Stimulated activated memory B cell treated with anti-CD40 and anti-IgM and Interleukin-4, amounts not matched to agents 10 μg/mL and 1 μg/mL and 100 μg/mL, for 72 hours (primary cell): ENCODE data around the gene PNCK.
"Not testable (repeated sequence)": the region's sequence is repeated elsewhere in the genome, so short reads cannot be mapped to it uniquely, and the experiment has no call there.

Source experiments
- ATAC-seq: fragments of 150-1000 bp; cut with Tn5 transposase; 2 replicates; pipeline ENCODE4 v1.10.0; 2021
- H3K27ac Mint-ChIP-seq: one replicate; pipeline ENCODE4 v1.8.0; 2022; ENCODE audit warnings: mild to moderate bottlenecking, mixed read lengths
- H3K27me3 Mint-ChIP-seq: one replicate; pipeline ENCODE4 v1.8.0; 2022; ENCODE audit warnings: mixed read lengths
- H3K36me3 Mint-ChIP-seq: one replicate; pipeline ENCODE4 v1.8.0; 2022; ENCODE audit warnings: mixed read lengths
- H3K4me1 Mint-ChIP-seq: one replicate; pipeline ENCODE4 v1.8.0; 2022; ENCODE audit warnings: mixed read lengths
- H3K4me3 Mint-ChIP-seq: one replicate; pipeline ENCODE4 v1.8.0; 2022; ENCODE audit warnings: mild to moderate bottlenecking, moderate library complexity, mixed read lengths
- H3K9me3 Mint-ChIP-seq: one replicate; pipeline ENCODE4 v1.8.0; 2022; ENCODE audit warnings: mixed read lengths

PNCK gene

DNA sequence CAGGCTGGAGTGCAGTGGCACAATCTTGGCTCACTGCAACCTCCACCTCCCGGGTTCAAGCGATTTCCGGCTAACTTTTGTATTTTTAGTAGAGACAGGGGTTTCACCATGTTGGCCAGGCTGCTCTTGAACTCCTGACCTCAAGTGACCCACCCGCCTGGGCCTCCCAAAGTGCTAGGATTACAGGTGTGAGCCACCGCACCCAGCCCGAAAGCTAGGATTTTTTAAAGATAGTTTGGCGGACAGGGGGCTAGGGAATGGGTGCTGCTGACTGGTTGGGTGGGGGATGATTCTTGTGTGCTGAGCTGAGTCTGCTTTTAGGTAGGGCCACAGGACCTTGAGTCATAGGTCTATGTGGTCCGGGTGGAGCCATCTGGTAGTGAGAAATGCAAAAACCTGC, 9.9 kb upstream of the PNCK start:
- not testable (repeated sequence) for H3K27ac Mint-ChIP-seq, H3K9me3 Mint-ChIP-seq, H3K27me3 Mint-ChIP-seq, ATAC-seq, H3K36me3 Mint-ChIP-seq, H3K4me3 Mint-ChIP-seq, H3K4me1 Mint-ChIP-seq

DNA sequence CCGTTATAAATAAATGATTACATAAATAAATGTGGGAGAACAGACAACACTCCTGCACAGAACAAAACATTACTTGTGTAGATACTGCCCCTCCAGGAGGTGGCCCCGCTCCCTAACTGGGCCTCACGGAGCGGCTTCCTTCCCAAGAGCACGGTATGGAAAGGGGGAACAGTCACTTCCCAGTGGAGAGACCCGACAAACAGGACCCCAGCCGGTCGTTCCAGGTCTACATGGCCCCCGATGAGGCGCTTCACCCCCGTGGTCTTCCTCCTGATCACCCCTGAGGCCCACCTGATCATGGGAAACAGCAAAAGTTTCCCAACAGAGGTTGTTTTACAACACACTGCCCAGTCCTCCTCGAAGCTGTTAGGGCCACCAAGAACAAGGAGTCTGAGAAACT, 7.6 kb upstream of the PNCK start:
- H3K27me3 Mint-ChIP-seq: no peaks in the 10 kb centered on the region
- H3K4me1 Mint-ChIP-seq: no peaks in the 10 kb centered on the region
- no peaks in the 10 kb centered on the region for H3K36me3 Mint-ChIP-seq
- no peak overlapping the region for H3K27ac Mint-ChIP-seq
- H3K9me3 Mint-ChIP-seq: no peaks in the 10 kb centered on the region
- no peak overlapping the region for H3K4me3 Mint-ChIP-seq
- ATAC-seq: no peak

DNA sequence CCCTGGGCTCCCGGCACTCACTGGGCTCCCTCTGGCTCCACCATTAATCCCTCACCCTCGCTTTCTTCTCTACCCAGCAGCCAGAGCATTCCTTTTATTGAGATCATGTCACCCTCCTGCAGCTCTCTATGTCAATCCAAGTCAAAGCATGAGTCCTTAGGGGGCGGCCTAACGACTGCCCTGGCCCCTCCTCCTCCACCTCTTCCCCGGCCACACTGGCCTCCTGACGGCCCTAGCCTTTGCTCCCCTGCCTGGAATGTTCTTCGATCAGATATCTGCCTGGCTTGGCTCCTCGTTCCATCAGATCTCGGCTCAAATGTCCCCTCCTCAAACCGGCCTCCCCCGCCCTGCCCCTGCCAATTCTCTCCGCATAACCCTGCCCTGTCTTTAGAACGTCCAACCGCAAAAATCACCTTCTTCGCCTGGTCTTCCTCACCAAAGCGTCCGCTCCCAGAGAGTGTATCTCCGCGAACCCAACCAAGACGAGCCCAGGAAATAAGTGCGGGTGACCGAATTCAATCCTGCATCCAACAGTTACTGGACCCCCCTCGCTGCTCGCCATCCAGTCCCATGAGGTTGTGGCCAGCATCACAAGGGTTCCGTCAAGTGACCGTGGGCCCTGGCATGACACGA, 722 bp upstream of the PNCK start:
- H3K4me3 Mint-ChIP-seq: peak overlapping the region; percentile 30
- H3K27ac Mint-ChIP-seq: no peak overlapping the region
- no peaks in the 10 kb centered on the region for H3K9me3 Mint-ChIP-seq
- H3K27me3 Mint-ChIP-seq: peaks cover 40% of the 10 kb centered on the region
- H3K4me1 Mint-ChIP-seq: peaks cover 8% of the 10 kb centered on the region
- no peaks in the 10 kb centered on the region for H3K36me3 Mint-ChIP-seq
- ATAC-seq: no peak

DNA sequence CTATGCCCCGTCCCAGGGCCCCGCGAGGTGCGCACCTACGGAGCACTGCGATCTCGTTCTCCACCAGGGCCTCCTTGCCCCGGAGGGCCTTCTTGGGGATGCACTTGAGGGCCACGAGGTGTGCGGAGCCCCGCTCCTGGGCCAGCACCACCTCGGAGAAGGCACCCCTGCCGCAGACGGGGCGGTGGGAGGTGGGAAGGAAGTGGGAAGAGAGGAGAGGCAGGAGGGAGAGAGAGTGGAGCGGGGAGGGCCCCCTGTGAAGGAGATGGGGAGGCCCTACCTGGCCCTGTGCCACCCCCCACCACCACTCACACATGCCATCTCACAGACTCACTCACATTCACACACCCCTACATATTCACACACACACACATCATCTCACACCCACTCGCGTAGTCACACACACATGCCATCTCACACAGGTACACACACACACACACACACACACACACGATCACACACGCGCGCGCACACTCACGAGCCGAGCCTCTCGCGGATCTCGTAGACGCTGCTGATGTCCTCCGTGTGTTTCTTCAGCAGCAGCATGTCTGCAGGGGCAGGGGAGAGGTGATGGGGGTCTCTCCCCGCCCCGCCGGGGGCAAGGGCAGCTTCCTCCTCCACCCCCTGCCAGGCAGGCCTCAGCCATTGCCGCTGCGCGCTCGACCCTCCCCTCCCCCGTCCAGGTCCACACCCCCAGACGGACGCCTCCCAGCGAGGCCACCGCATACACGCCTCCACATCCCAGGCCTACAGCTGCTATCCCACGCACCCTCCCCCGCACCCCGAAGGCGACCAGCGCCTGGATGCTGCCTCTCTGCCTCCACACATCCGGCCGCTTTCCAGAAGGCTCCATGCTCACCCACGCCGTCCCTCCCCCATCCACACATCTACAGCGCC, 834 bp downstream of the PNCK start:
- no peaks in the 10 kb centered on the region for H3K9me3 Mint-ChIP-seq
- peaks cover 46% of the 10 kb centered on the region for H3K27me3 Mint-ChIP-seq
- ATAC-seq: no peak
- H3K27ac Mint-ChIP-seq: no peak overlapping the region
- H3K4me1 Mint-ChIP-seq: peaks cover 13% of the 10 kb centered on the region
- H3K4me3 Mint-ChIP-seq: peak overlapping the region; percentile 24
- H3K36me3 Mint-ChIP-seq: no peaks in the 10 kb centered on the region

DNA sequence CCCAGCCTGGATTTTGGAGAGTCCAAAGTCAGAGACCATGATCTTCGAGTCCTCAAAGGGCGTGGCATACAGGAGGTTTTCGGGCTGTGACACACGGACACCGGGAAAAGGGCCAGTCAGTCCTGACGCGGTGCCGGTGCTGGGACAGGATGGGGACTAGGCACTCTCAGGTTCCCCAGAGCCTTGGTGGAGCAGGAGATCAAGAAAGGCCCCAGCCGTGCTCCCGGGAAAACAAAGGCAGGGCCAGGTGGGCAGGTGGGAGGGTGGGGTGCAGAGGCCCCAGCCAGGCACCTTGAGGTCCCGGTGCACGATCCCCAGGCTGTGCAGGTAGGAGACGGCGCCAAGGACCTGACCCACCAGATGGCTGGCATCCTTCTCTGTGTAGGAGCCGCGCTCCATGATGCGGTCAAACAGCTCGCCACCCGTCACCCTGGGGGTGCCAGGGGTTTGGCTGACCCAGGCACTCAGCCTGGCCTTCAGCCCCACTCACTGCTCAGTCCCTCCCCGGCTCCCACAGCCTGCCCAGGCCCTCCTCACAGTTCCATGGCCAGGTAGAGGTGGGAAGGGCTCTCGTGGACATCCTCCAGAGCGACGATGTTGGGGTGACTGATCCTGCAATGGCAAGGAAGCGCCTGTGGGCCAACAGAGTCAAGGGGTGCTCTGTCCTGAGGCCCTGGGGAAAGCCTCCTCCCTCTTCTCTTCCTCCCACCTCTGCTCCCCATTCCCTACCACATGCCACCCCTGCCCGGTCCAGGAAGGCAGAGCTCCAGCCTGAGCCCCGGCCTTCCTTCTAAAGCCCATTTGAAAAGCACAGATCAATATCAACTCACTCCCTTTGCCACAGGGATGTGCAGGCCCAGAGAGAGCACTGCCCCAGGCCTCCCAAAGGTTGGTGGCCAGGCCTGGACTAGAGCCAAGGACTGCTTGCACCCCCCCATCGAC, 1.8 kb downstream of the PNCK start:
- H3K27ac Mint-ChIP-seq: no peak overlapping the region
- H3K36me3 Mint-ChIP-seq: no peaks in the 10 kb centered on the region
- H3K4me1 Mint-ChIP-seq: peaks cover 16% of the 10 kb centered on the region
- no peak for ATAC-seq
- no peaks in the 10 kb centered on the region for H3K9me3 Mint-ChIP-seq
- peaks cover 53% of the 10 kb centered on the region for H3K27me3 Mint-ChIP-seq
- no peak overlapping the region for H3K4me3 Mint-ChIP-seq

DNA sequence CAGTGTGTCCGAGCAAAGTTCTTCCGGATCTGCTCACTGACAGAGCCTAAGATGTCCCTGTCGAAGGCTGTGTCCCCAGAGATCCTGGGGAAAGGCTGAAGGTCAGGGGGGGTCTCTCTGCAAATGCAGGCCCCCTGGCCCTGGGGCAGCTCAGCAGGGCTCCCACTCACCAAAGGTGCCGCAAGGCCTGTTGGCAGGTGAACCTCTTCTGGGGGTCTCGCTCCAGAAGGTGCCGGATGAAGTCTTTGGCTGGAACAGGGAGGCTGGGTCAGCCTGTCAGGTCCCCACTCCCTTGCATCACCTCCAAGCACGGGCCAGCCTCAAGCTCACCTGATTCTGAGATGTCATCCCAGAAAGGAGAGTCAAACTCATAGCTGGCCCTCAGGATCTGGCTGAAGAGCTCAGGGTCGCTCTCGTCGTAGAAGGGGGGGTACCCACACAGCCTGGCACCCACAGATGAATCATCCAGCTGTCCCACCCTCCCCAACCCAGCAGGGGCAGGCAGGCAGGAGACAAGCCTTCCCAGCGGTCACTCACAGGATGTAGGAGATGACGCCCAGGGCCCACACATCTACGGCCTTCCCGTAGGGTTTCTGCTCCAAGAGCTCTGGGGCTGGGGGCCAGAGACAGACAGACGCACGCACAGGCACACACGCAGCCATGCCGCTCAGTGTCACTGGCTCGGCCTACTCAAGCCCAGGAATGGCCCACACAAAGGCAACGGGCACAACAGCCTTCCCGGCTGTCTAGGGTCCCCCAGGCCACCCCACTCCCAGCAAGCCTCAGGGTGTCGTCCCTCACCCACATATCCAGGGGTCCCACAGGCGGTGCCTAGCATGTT, 2.6 kb downstream of the PNCK start:
- Mint-ChIP-seq H3K27me3 (peaks cover 57% of the 10 kb centered on the region), H3K36me3 (no peaks in the 10 kb centered on the region), H3K4me1 (peaks cover 16% of the 10 kb centered on the region), H3K4me3 (no peak overlapping the region), H3K27ac (no peak overlapping the region), H3K9me3 (no peaks in the 10 kb centered on the region)
- ATAC-seq: no peak

DNA sequence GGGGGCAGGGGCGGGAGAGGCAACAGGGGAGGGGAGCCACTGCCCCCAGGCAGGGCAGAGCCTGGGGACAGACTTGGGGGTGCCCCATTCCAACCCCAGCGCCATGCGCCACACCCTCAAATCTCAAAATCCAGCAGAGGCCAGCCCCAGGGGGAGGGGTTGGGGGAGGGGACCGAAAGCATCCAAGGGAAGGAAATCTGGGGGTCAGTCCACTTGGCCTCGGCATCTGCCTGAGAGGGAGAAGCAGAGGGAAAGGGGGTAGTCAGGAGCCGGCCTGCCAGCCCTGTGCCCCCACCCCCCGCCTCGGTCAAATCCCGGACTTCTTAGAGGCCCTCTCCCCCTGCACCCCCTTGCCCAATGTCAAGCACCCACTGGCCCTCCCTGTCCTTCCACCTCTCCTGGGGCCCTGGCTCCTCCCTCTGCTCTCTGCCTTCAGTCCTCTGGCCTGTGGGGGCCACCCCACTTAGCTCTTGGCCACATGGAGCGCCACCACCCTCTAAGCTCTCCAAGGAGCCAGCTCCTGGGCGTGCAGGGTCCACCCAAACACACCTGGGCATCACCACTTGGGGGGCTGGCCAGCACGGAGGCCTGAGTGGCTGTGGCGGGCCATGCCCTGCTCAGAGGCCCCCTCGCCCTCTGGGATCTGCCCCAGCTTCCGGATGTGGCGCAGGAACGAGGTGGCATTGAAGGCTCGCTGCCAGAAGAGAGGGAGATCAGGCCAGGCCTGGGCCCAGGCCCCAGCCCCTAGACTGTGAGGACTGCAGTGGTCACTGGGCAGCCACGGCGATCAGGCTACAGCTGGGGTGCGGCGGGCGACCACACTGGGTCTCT, 3.5 kb downstream of the PNCK start:
- ATAC-seq: no peak
- peaks cover 61% of the 10 kb centered on the region for H3K27me3 Mint-ChIP-seq
- H3K9me3 Mint-ChIP-seq: no peaks in the 10 kb centered on the region
- no peak overlapping the region for H3K27ac Mint-ChIP-seq
- peaks cover 16% of the 10 kb centered on the region for H3K4me1 Mint-ChIP-seq
- H3K36me3 Mint-ChIP-seq: no peaks in the 10 kb centered on the region
- H3K4me3 Mint-ChIP-seq: no peak overlapping the region

DNA sequence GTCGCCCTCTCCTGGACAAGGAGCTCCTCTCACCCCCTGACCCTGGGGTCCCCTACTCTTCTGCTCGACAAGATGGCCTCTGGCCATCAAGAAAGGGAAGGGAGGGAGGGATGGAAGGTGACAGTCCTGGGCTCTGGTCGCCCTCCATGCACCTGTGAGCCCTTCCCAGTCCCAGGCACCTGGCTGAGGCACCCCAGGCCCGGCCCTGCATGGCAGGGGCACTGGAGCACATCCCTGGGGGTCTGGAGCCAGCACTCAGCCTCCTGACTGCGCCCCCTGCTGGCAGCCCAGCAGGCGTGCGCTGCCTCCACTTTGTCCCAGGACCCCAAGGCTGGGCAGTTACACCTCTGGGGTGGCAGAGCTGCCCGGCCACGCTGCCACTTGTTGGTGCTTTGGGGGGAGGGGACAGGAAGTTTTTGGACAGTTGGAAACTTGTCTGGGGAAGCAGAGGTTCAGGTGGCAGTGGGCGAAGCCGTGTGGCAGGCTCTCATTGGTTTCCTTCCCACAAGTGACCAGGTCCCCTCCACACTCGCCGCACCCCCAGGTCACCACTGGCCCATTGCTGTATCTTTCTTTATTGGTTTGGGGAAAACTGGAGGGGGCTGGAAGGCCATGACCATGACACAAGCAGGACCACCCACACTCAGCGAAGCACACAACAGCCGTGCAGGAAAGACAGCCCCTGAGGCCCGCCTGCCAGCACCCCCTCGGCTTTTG, 4.3 kb downstream of the PNCK start:
- Mint-ChIP-seq H3K27ac (no peak overlapping the region), H3K4me1 (peaks cover 16% of the 10 kb centered on the region), H3K4me3 (no peak overlapping the region), H3K36me3 (no peaks in the 10 kb centered on the region), H3K9me3 (no peaks in the 10 kb centered on the region), H3K27me3 (peaks cover 53% of the 10 kb centered on the region)
- ATAC-seq: no peak

DNA sequence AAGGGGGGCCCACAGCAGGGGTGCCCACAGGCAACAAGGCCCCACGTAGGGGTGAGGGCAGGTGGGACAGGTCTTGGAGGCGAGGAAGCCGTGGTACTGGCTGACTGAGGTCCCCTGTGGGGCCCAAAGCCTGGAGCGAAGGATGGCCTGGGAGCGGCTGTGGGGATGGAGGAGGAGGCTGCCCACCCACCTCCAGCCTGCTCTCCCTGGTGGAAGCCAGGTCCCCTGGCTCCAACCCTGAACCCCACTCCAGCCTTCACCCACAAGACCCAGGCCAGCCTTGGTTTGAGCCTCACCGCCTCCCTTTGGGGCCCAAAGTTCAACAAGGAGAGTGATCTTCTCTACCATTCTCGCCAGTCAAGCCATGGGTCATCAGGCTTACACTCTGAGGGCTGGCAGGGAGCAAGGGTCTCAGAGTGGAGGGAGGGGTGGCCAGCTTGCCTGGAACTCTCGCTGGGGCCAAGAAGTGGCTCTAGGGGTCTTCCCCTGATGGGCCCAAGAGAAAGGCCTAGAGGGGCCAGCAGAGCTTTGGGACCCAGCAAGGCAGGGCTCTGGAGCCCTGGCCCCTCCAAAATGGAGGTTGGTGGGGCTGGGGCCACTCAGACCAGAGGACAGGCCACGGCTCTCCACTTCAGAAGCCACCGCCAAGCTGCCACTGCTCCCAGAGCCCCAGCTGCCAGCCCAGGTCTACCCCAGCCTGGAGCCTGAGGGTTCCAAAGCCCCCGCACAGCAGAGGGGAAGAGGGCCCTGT, 5.0 kb downstream of the PNCK start:
- H3K36me3 Mint-ChIP-seq: no peaks in the 10 kb centered on the region
- H3K4me3 Mint-ChIP-seq: no peak overlapping the region
- H3K4me1 Mint-ChIP-seq: peaks cover 16% of the 10 kb centered on the region
- peaks cover 47% of the 10 kb centered on the region for H3K27me3 Mint-ChIP-seq
- no peak overlapping the region for H3K27ac Mint-ChIP-seq
- ATAC-seq: no peak
- no peaks in the 10 kb centered on the region for H3K9me3 Mint-ChIP-seq

DNA sequence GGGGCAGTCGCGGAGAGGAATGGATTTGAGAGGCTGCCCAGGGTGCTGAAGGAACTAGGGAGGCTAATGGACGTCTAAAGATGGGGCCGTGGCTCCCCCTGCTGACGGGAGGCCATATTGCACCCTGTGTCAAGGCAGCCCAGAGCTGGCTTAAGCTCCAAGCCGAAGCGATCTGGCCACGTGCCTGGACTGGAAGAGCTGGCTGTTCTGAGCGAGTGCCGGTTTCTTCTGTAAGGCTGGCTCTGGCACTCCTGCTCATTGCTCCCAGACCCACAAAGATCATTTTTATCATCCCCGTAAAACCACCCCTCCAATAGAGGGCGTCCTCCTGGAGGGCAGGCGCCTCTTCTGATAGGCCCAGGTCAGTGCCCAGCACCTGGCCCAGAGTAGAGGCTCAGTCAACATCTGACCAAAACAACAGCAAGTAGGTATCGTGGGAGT, 5.6 kb downstream of the PNCK start:
- Mint-ChIP-seq H3K9me3 (no peaks in the 10 kb centered on the region), H3K36me3 (no peaks in the 10 kb centered on the region), H3K27me3 (peaks cover 45% of the 10 kb centered on the region), H3K4me3 (peak overlapping the region; percentile 69), H3K27ac (peak overlapping the region; percentile 8), H3K4me1 (peaks cover 14% of the 10 kb centered on the region)
- ATAC-seq: peak; percentile 76

DNA sequence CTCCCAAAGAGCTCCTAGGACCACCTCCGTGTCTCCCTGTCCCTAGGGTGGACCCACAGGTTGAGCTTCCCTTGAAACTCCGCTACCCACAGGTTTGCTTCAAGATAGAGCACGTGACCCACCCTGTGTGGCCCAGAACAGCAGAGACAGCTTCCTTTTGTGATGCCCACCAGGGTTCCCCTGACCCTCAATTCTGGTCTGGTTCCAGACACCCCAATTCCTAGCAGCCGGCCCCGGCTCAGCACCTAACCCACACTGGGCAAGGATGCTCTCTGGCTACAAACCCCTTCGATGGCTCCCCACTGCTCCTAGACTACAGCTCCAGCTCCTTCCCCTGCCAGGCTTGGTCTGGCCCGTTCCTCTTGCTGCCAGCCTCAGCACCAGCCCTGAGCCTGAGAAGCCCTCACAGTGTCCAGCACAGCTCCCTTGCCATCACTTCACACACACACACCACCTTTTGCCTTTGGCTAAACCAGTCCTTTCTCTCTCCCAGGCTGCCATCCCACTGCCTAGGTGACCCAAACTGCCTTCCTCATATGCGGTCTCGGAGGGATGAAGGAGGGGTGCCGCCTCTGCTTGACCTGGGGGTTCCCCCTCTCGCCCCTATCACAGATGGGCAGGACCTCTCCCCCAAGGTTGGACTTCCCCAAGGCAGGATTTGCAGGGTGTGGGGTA, 6.2 kb downstream of the PNCK start:
- no peak for ATAC-seq

DNA sequence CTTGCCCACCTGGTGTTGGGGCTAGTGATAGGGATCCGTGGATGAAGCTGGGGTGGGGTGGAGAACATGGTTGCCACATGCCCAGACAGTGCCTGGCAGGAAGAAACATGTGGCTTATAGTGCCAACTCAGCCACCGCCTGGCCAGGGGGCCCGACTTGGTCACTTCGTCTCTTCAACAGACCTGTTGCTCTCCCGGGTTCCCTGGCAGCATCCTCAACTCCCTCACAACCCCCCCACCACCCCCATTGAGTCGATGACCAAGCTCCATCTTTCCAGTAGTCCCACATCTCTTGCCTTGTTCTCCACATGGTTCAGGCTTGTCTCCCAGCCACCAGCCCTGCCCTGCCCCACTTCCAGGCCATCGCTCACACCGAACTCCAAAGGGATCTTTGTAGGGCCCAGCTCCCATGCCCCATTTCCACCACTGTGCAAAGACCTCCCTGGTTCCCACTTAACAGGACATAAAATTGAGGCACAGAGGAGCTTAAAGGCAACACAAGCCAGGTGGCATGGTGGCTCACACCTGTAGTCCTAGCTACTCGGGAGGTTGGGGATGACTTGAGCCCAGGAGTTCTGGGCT, 7.8 kb downstream of the PNCK start:
- H3K36me3 Mint-ChIP-seq: no peaks in the 10 kb centered on the region
- no peak overlapping the region for H3K27ac Mint-ChIP-seq
- H3K9me3 Mint-ChIP-seq: no peaks in the 10 kb centered on the region
- peaks cover 29% of the 10 kb centered on the region for H3K27me3 Mint-ChIP-seq
- peaks cover 9% of the 10 kb centered on the region for H3K4me1 Mint-ChIP-seq
- no peak overlapping the region for H3K4me3 Mint-ChIP-seq
- ATAC-seq: no peak

More for the DNA sequence above, 6.2 kb downstream of the PNCK start:
- peaks cover 39% of the 10 kb centered on the region for H3K27me3 Mint-ChIP-seq
- H3K36me3 Mint-ChIP-seq: no peaks in the 10 kb centered on the region
- H3K9me3 Mint-ChIP-seq: no peaks in the 10 kb centered on the region
- H3K27ac Mint-ChIP-seq: peak overlapping the region; percentile 8
- H3K4me3 Mint-ChIP-seq: peak overlapping the region; percentile 69
- peaks cover 9% of the 10 kb centered on the region for H3K4me1 Mint-ChIP-seq
